Endothelial cell (in vitro differentiated cells): ENCODE results near the gene CD248. TPM values are rescaled to one million over a fixed set of nuclear protein-coding genes. Genes with fewer than 3 reads are reported as not detected.

ENCODE experiments used
- DNase-seq: peaks from one replicate; pipeline ENCODE4 v3.0.0; 2021; ENCODE audit warnings: low spot score
- H3K27ac Mint-ChIP-seq: one replicate; pipeline ENCODE4 v1.8.0; 2021; ENCODE audit warnings: mixed read lengths, inconsistent platforms; ENCODE audit not compliant: unreplicated experiment
- H3K27me3 Mint-ChIP-seq: one replicate; pipeline ENCODE4 v1.8.0; 2021; ENCODE audit warnings: mild to moderate bottlenecking, moderate library complexity, mixed read lengths, inconsistent platforms; ENCODE audit not compliant: unreplicated experiment
- H3K36me3 Mint-ChIP-seq: one replicate; pipeline ENCODE4 v1.8.0; 2021; ENCODE audit warnings: mild to moderate bottlenecking, low read depth, mixed read lengths, inconsistent platforms; ENCODE audit not compliant: unreplicated experiment
- H3K4me1 Mint-ChIP-seq: one replicate; pipeline ENCODE4 v1.8.0; 2021; ENCODE audit warnings: mild to moderate bottlenecking, mixed read lengths, inconsistent platforms; ENCODE audit not compliant: unreplicated experiment
- H3K4me3 Mint-ChIP-seq: one replicate; pipeline ENCODE4 v1.8.0; 2021; ENCODE audit warnings: mild to moderate bottlenecking, mixed read lengths, inconsistent platforms; ENCODE audit not compliant: unreplicated experiment
- H3K9me3 Mint-ChIP-seq: one replicate; pipeline ENCODE4 v1.8.0; 2021; ENCODE audit warnings: mixed read lengths, inconsistent platforms; ENCODE audit not compliant: unreplicated experiment
- CTCF ChIP-seq: fragments of 200-600 bp; sonication (generic); IDR thresholded peaks from one replicate; pipeline ENCODE4 v1.5.0; 2021; ENCODE audit warnings: antibody characterized with exemption; ENCODE audit not compliant: unreplicated experiment
- total RNA-seq: library from RNA; stranded (reverse); fragmentation: NEBNext Ultra II Directional; extraction: Animal tissue kit (Norgen Biotek cat#: 25700); gene quantifications from one replicate; pipeline ENCODE4 v1.2.1, GENCODE V29; 2021; ENCODE audit not compliant: unreplicated experiment

The CD248 gene
- total RNA-seq, 1 donor from 2014 or later, result 2.9 TPM

- no peak for TF ChIP-seq CTCF
- peaks cover 23% of the 10 kb centered on the region for H3K27me3 Mint-ChIP-seq
- H3K4me3 Mint-ChIP-seq, result no peak overlapping the region
- H3K36me3 Mint-ChIP-seq, result peaks cover 8% of the 10 kb centered on the region
- peaks cover 22% of the 10 kb centered on the region for H3K4me1 Mint-ChIP-seq
- no peaks in the 10 kb centered on the region for H3K9me3 Mint-ChIP-seq
- H3K27ac Mint-ChIP-seq, result peak overlapping the region; percentile 31
- DNase-seq, result no peak
These were observed 31.4 kb downstream of the CD248 start for GRCh38 chr11:66285250-66285947.

GRCh38 chr11:66284526-66285078 is 32.2 kb downstream of the CD248 start:
- peaks cover 15% of the 10 kb centered on the region for H3K4me1 Mint-ChIP-seq
- H3K4me3 Mint-ChIP-seq, result no peak overlapping the region
- TF ChIP-seq CTCF, result no peak
- H3K36me3 Mint-ChIP-seq, result peaks cover 8% of the 10 kb centered on the region
- no peak overlapping the region for H3K27ac Mint-ChIP-seq
- DNase-seq, result no peak
- peaks cover 19% of the 10 kb centered on the region for H3K27me3 Mint-ChIP-seq
- H3K9me3 Mint-ChIP-seq, result no peaks in the 10 kb centered on the region

GRCh38 chr11:66283461-66284105 is 33.3 kb downstream of the CD248 start:
- Mint-ChIP-seq H3K27ac (no peak overlapping the region), H3K9me3 (no peaks in the 10 kb centered on the region), H3K36me3 (peaks cover 8% of the 10 kb centered on the region), H3K27me3 (peaks cover 19% of the 10 kb centered on the region), H3K4me3 (no peak overlapping the region), H3K4me1 (peaks cover 16% of the 10 kb centered on the region)
- no peak for TF ChIP-seq CTCF
- DNase-seq, result no peak

GRCh38 chr11:66282468-66283455 is 34.1 kb downstream of the CD248 start:
- H3K27ac Mint-ChIP-seq, result no peak overlapping the region
- peak; percentile 100 for DNase-seq
- H3K4me3 Mint-ChIP-seq, result no peak overlapping the region
- peaks cover 19% of the 10 kb centered on the region for H3K27me3 Mint-ChIP-seq
- H3K36me3 Mint-ChIP-seq, result peaks cover 8% of the 10 kb centered on the region
- H3K4me1 Mint-ChIP-seq, result peaks cover 11% of the 10 kb centered on the region
- TF ChIP-seq CTCF, result peak; percentile 98
- H3K9me3 Mint-ChIP-seq, result no peaks in the 10 kb centered on the region
